CD4-positive, alpha-beta T cell treated with Interleukin-1 beta for 1 hour (primary cell): ENCODE results near the gene PREB.

Experiments
- DNase-seq, 2 donors: peaks; one replicate each; pipeline ENCODE4 v3.0.0-alpha.2; 2020 to 2022

PREB gene

DNA sequence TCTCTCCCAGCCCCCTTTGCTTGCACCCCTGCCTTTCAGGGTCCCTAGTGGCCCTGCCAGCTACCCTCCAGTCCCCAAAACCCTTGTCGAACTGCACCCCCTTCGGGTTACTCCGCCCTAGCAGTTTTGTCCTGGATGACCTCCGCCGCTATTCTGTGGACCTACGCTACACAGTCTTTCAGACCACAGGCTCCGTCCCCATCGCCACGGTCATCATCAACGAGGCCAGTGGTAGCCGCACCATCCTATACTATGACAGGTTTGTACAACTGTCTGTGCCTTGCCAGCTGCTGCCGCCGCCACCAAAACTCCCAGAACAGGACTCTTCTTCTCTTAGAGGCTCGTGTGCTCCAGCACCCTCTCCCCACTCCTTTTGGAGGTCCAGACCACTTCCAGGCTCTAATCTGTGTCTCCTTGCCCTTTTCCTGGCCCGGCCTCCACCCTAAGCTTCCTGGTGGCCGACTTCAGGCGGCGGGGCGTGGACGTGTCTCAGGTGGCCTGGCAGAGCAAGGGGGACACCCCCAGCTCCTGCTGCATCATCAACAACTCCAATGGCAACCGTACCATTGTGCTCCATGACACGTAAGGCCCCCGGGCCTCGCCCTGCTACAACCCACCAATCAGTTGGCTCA, 40.0 kb downstream of the PREB start:
- DNase-seq, result no peak

DNA sequence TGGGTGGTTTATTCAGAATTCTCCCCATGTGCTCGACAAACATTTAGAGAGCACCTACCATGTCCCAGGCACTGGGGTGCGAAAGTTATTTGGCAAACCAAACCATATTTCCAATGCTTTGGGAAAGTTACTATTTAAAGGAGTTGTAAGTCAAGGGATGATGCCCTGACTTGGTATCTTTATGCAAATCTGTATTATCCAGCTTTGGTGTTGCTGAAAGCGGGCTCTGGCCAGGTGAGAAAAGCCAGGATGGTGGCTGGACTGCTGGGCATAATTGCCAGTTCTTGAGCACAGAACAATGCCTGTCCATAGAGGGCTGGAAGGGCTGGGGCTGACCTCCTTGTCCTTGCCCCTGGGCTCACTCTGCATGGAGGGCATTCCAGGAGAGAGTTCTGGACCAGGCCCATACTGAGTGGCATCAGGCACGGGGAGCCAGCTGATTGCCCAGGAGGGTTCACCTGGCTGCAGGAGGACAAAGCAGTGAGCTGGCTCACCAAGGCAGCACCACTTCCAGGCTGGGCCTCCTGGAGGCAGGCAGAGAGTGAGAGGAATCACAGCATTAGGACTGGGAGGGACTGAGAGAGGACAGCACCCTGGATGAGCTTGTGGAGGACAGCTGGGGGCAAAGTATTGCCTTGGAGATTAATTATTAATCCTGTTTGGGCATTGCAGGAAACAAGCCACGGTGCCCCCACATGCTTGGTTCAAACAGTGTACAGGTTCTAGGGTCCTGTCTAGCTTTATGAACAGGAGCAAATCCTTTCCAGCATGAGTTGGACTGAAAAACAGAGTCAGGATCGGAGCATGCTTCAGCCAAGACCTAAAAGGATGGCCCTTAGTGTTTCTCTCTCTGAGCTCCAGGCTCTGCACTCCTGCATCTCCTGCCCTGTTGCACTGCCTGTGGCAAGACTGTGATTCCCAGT, 40.7 kb downstream of the PREB start:
- no peak for DNase-seq

DNA sequence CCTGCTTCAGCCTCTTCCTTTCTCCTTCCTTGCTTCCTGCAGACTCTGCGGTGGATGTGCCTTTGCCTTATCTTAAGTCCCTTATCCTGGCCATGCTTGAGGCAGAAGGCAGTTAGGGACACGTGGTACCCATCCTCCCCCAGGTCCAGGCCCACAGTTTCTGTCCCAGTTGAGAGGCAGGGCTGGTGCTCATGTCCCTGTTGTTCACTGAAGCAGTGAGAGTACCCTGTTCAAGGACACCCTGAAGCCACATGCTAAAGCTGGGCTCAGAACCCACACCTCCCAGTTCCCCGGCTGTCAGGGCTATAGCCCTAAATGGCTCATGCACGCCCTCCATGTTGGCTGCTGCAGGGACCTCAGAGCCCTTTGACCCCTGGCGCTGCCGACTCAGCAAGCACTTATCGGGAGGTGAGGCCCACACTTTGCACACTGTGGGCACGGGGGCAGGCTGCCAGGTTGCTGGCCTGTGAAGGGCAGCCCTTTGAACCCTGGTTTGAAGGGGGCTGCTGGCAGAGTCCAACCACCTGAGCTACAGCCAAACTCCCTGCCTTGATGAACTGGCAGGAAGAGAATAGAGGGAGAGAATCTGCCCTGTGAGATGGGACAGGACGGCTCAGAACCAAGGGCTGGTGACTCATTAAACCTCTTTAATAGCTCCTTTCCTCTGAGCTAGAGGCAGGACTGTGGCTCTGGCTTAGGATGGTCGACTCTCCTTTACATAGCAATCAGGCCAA, 41.6 kb downstream of the PREB start:
- no peak for DNase-seq

DNA sequence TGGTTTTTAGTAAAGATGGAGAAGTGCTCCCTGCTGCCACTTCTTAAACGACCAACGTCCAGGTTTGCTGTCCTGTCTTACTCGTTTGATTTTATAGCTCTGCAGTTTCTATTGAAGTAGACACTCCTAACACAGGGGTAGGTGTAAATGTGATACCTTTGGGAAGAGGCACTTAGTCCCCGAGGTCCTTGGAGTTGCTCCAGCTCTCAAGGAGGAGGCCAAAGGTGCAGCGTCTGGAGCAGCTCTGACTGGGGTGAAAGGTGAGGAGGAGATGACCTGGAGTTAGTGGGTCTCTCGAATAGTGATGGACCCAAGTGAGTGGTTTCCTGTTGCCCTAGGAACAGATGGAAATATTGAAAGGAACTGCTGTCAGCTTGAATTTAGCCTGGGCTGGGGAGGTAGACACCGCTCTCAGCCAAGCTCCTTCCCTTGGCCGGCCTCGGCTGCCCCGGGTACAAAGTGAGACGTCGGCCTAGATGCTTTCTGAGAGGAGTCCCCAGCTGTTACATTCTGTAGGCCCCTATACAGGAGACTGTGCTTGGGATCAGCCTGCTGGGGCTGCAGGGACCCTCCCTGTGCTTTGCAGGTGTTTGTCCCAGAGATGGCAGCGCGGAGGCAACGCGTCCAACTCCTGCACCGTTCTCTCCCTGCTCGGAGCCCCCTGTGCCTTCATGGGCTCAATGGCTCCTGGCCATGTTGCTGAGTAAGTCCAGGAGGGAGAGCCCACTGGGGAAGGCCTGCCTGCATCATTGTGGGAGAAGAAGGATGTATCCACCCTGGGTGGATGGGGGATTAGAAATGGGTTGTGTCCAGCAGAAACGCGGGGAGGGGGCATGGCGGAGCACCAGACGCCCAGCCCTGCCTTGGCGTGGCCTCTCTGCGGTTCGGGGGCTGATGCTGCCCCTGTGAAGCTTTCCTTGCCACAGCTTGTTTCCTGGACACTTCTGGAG, 42.4 kb downstream of the PREB start:
- DNase-seq, result no peak

DNA sequence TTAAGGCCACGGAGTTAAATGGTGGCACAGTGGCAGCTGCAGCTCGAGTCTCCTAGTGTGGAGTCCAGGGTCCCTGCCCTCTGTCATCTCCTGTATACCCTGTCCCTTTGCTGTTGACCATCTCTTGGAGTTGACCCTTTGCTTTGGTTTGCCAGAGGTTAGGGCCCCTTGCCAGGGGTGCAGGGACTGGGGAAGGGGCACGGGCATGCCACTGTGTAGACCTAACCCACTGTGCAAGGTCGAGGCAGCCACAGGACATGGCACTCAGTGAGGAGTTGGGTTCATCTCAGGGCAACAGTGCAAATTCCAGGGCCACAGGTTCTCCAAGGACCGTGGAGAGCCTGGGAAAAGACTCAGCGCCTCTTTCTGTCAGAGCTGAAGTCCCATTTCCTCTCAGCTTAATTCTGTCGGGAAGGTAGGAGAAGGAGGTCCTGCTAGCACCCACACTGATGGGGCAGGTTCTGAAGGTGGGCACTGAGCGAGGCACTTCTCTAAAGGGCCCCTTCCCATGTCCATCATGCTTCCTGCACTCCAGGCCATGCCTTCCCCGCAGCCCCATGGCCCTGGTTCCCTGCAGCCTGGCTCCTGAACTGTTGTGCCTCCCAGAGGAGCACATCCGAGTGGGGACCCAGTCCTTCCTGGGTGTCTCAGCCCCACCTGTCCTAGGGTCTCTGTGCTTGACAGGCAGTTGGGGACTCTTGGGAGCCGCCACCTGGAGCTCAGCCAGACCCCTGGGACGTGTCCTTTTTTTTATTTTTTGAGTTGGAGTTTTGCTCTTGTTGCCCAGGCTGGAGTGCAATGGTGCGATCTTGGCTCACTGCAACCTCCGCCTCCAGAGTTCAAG, 45.1 kb downstream of the PREB start:
- DNase-seq, result no peak

DNA sequence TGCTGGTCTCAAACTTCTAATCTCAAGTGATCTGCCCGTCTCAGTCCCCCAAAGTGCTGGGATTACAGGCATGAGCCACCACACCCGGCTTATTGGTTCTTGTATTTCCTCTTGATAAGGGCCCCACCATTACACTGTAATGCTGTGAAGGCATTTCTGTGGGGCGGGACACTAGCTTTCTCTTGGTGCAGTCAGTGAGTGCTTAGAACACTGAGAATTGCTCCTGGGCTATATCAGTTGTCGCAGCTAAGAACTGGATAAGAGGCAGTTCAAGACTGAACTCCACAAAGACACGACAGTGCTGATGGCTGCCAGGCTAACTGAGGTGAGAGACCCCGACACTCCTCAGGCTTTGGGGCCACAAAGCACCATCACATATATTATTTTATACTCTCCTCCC, 45.8 kb downstream of the PREB start:
- DNase-seq, result no peak

DNA sequence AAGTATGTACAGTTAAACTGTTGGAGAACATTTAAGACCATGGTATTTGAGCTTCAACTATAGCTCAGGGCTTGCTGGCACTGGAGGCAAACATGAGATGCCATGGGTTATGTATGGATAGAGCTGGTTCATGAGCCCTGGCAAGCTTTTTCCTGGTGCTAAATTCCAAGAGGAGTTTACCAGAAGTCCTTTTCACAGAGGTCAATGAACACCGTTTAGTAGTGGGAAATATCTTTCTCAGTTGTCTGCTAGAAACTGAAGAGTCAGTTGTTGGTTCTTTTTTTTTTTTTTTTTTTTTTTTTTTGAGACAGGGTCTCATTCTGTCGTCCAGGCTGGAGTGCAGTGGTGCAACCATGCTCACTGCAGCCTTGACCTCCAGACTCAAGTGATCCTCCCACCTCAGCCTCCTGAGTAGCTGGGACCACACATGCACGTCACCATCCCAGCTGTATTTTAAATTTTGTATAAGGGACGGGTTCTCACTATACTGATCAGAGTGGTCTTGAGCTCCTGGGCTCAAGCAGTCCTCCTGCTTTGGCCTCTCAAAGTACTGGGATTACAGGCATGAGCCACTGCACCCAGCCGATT, 46.5 kb downstream of the PREB start:
- no peak for DNase-seq

DNA sequence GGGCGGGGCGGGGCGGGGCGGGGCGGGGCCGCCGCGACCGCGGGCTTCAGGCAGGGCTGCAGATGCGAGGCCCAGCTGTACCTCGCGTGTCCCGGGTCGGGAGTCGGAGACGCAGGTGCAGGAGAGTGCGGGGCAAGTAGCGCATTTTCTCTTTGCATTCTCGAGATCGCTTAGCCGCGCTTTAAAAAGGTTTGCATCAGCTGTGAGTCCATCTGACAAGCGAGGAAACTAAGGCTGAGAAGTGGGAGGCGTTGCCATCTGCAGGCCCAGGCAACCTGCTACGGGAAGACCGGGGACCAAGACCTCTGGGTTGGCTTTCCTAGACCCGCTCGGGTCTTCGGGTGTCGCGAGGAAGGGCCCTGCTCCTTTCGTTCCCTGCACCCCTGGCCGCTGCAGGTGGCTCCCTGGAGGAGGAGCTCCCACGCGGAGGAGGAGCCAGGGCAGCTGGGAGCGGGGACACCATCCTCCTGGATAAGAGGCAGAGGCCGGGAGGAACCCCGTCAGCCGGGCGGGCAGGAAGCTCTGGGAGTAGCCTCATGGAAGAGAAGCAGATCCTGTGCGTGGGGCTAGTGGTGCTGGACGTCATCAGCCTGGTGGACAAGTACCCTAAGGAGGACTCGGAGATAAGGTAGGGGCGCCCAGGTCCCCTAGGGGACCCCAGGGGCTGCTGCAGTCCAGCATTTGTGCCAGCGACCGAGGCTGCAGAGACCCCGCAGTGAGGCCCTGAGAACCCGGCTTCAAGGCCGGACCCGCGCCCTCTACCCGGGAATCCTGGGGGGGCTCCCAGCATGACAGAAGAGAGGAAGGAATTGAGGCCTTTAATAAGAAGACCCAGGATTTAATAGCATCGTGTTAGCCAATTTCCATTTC, 47.5 kb downstream of the PREB start, which contains the start of gene KHK:
TSS of gene KHK (plus strand) at position 49 of the 870 bp plus-strand sequence. CDS start at position 537, 488 bp downstream.
- no peak for DNase-seq

DNA sequence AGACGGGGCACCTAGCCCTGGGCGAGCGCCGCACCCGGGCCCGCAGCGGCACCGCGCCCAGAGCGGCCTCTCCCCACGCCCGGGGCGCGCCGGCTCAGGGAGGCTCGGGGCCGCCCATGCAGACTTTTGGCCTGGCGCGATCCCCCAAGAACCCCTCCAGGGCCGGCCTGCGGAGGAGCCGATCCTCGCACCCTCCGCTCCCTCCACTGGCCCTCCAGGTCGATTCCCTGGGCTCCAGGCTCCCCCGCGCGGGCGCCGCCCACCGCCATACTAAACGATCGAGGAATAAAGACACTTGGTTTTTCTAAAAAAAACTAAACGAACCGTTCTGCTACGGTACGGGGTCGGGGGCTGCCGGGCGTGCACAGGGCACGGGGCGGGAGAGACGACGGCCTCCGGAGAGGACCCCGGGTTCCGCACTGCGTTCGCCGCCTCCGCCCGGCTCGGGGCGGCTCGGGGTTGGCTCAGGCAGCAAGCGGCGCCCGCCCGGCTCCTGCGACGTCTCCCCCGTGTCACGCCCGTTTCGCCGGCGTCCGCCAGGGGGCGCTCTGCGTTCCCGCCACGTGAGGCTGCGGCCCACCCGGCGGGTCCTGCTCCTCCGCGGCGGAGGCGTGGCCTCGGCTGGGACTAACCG, 48.2 kb downstream of the PREB start:
- DNase-seq, result peak; percentile 97 to 98

DNA sequence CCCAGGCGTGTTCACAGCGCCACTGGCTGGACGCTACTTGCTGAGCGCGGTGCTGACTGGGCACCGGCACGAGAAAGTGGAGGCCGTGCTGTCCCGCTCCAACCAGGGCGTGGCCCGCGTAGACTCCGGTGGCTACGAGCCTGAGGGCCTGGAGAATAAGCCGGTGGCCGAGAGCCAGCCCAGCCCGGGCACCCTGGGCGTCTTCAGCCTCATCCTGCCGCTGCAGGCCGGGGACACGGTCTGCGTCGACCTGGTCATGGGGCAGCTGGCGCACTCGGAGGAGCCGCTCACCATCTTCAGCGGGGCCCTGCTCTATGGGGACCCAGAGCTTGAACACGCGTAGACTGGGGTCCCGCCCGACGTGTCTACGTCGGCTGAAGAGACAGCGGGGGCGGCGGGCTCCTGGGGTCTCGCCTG, 48.8 kb downstream of the PREB start:
- DNase-seq, result peak; percentile 23 to 25

DNA sequence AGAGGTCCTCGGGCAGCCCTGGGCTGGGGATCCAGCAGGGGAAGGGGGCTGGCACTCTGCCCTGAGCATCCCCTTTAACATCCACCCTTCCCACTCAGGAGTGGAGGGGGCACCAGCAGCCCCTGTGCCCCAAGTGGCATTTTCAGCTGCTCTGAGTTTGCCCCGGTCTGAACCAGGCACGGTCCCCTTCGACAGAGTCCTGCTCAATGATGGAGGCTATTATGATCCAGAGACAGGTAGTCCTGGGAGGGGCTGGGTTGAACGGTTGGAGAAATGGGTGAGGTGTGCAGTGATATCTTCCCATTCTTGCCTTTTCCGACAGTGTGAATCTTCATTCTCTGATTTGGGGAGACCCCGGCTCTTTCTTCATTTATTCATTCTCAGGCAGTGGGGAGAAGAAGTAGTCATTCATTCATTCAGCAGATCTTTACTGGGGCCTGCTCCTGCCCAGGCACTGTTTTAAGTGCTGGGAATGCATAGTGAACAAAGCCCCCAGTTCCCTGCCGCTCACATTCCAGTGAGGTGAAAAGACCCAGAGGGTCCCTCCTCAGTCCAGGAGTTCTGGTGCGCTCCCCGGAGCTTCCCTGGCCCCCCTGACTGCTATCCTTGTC, 49.3 kb downstream of the PREB start:
- no peak for DNase-seq

DNA sequence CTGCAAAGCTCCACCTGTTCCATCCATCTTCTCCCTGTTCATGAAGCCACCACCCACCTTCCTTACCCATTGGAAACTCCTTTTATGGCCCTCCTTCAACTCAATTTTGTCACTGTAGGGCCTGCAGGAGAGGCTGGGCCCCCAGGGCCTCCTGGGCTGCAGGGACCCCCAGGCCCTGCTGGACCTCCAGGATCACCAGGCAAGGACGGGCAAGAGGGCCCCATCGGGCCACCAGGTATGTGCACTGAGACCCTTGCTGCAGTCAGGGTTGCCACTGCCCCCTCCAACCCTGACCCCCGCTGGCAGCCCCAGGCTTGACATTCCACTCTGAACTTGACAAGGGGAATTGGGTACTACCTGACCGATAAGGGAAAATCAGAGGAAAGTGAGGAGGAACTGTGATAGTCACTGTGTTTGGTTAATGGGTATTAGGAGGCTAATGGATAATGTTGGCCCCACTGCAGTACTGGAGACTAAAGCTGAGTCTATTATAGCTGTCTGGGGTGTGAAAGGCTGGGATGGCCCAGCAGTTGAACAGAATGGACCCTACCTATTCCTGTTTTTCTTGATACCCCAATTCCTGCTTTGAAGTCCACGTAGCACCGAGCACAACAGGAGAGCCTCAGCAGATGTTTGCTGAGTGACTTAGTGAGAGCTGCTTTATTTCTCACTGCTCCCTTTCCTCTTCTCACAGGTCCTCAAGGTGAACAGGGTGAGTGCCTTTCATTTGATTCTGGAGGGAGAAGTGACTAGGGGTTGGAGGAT, 50.0 kb downstream of the PREB start:
- no peak for DNase-seq

DNA sequence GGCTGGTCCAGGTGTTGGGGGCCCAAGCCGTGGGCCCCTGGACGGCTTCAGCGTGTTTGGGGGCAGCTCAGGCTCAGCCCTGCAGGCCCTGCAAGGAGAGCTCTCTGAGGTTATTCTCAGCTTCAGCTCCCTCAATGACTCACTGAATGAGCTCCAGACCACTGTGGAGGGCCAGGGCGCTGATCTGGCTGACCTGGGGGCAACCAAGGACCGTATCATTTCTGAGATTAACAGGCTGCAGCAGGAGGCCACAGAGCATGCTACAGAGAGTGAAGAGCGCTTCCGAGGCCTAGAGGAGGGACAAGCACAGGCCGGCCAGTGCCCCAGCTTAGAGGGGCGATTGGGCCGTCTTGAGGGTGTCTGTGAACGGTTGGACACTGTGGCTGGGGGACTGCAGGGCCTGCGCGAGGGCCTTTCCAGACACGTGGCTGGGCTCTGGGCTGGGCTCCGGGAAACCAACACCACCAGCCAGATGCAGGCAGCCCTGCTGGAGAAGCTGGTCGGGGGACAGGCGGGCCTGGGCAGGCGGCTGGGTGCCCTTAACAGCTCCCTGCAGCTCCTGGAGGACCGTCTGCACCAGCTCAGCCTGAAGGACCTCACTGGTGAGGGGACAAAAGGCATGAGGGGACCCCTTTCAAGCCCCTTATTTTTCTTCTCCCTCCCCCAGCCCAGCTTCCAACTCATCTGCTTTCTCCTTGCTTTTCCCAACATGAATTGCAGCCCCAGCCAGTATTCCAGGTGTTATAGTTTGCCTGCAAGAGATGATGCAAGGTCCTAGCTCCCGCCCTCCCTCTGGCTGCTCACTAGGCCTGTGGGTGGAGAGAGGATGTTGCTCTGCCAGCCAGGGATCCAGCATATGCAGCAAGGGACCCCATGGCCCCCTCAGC, 50.8 kb downstream of the PREB start:
- DNase-seq, result no peak

DNA sequence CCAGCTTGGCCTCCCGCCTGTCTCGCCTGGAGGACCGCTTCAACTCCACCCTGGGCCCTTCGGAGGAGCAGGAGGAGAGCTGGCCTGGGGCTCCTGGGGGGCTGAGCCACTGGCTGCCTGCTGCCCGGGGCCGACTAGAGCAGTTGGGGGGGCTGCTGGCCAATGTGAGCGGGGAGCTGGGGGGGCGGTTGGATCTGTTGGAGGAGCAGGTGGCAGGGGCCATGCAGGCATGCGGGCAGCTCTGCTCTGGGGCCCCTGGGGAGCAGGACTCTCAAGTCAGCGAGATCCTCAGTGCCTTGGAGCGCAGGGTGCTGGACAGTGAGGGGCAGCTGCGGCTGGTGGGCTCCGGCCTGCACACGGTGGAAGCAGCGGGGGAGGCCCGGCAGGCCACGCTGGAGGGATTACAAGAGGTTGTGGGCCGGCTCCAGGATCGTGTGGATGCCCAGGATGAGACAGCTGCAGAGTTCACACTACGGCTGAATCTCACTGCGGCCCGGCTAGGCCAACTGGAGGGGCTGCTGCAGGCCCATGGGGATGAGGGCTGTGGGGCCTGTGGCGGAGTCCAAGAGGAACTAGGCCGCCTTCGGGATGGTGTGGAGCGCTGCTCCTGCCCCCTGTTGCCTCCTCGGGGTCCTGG, 51.5 kb downstream of the PREB start:
- DNase-seq, result no peak

DNA sequence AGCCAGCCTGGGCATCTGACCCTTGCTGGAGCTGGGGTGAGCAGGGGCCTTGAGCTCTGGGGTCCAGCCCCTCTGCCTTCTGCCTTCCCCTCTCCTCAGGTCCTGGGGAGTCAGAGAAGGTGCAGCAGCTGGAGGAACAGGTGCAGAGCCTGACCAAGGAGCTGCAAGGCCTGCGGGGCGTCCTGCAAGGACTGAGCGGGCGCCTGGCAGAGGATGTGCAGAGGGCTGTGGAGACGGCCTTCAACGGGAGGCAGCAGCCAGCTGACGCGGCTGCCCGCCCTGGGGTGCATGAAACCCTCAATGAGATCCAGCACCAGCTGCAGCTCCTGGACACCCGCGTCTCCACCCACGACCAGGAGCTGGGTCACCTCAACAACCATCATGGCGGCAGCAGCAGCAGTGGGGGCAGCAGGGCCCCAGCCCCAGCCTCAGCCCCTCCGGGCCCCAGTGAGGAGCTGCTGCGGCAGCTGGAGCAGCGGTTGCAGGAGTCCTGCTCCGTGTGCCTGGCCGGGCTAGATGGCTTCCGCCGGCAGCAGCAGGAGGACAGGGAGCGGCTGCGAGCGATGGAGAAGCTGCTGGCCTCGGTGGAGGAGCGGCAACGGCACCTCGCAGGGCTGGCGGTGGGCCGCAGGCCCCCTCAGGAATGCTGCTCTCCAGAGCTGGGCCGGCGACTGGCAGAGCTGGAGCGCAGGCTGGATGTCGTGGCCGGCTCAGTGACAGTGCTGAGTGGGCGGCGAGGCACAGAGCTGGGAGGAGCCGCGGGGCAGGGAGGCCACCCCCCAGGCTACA, 52.3 kb downstream of the PREB start:
- DNase-seq, result no peak
